H1 (cell line): ENCODE measurements around the gene PDZD2. TPM values are rescaled to one million over a fixed set of nuclear protein-coding genes. Genes with fewer than 3 reads are reported as not detected.

ENCODE experiments used
- CTCF ChIA-PET: fragments of 300-600 bp; sonication (Branson Sonifier 250); formaldehyde crosslinking; loops from one replicate; lab custom pipeline; 2021; ENCODE audit not compliant: partially characterized antibody; lab: Charles Lee
- POLR2A ChIA-PET: fragments of 300-600 bp; sonication (Branson Sonifier 250); formaldehyde crosslinking; loops from one replicate; lab custom pipeline; 2021; ENCODE audit warnings: inconsistent platforms; ENCODE audit not compliant: partially characterized antibody; lab: Charles Lee
- DNase-seq, 2 experiments: peaks; one replicate each; pipeline versions ENCODE4 v3.0.0 to v3.0.0-alpha.2; 2010 to 2022; ENCODE audit warnings: low spot score in 2 of 2, low read depth in 1 of 2, mixed read lengths in 1 of 2
- FAIRE-seq: peaks from 2 replicates; lab custom pipeline; 2011; peaks lifted over from hg19 to GRCh38; lab: Jason Lieb, UNC
- H2AFZ ChIP-seq: 2 replicates; pipeline ENCODE4 v1.8.1; 2012; ENCODE audit warnings: low read length, inconsistent platforms
- H2AK5ac ChIP-seq: 2 replicates; pipeline ENCODE4 v1.6.1; 2013; ENCODE audit warnings: low read depth, low read length
- H2BK120ac ChIP-seq: replicated peaks from 2 replicates; pipeline ENCODE3; 2013; ENCODE audit warnings: low read depth, low read length, inconsistent platforms
- H2BK12ac ChIP-seq: 2 replicates; pipeline ENCODE4 v1.6.1; 2013; ENCODE audit warnings: low read depth, low read length
- H2BK15ac ChIP-seq: 2 replicates; pipeline ENCODE4 v1.6.1; 2013; ENCODE audit warnings: low read length
- H2BK20ac ChIP-seq: 2 replicates; pipeline ENCODE4 v1.6.1; 2013; ENCODE audit warnings: low read length
- H2BK5ac ChIP-seq: 2 replicates; pipeline ENCODE4 v1.6.1; 2013; ENCODE audit warnings: low read depth, low read length
- H3K14ac ChIP-seq: 2 replicates; pipeline ENCODE4 v1.6.1; 2013; ENCODE audit warnings: inconsistent platforms; ENCODE audit not compliant: insufficient read length
- H3K18ac ChIP-seq: 2 replicates; pipeline ENCODE4 v1.6.1; 2013; ENCODE audit warnings: low read length; ENCODE audit errors: extremely low read depth
- H3K23ac ChIP-seq: 2 replicates; pipeline ENCODE4 v1.6.1; 2013; ENCODE audit warnings: inconsistent platforms; ENCODE audit not compliant: insufficient read length
- H3K23me2 ChIP-seq: 2 replicates; pipeline ENCODE4 v1.6.1; 2013; ENCODE audit warnings: low read depth, low read length
- H3K27ac ChIP-seq: 2 replicates; pipeline ENCODE4 v1.6.1; 2011; ENCODE audit warnings: low read depth, low read length, inconsistent platforms
- H3K27me3 ChIP-seq, 4 experiments: replicated peaks in 1 of 4; 1 replicate in 1 of 4; 2 replicates in 3 of 4; pipeline versions ENCODE4 v1.6.1 to v1.8.1; 2011 to 2013; ENCODE audit warnings: low read length in 3 of 4, mild to moderate bottlenecking in 3 of 4, inconsistent platforms in 2 of 4, mixed read lengths in 2 of 4, moderate library complexity in 1 of 4; ENCODE audit not compliant: control insufficient read depth in 3 of 4, insufficient read depth in 3 of 4; ENCODE audit errors: extremely low read depth in 1 of 4
- H3K36me3 ChIP-seq, 4 experiments: 2 replicates each; pipeline versions ENCODE4 v1.6.1 to v1.8.1; 2011 to 2013; ENCODE audit warnings: mild to moderate bottlenecking in 4 of 4, low read length in 3 of 4, moderate library complexity in 2 of 4, control low read depth in 1 of 4, inconsistent platforms in 1 of 4; ENCODE audit not compliant: insufficient read depth in 4 of 4, control insufficient read depth in 2 of 4
- H3K4ac ChIP-seq: replicated peaks from 2 replicates; pipeline ENCODE3; 2013; ENCODE audit warnings: low read length, low read depth, mixed read lengths, inconsistent platforms; ENCODE audit not compliant: insufficient read length
- H3K4me1 ChIP-seq, 4 experiments: replicated peaks in 1 of 4; 1 replicate in 1 of 4; 2 replicates in 3 of 4; pipeline versions ENCODE4 v1.6.1 to v1.8.1; 2011 to 2013; ENCODE audit warnings: low read length in 3 of 4, inconsistent platforms in 2 of 4, mixed read lengths in 1 of 4; ENCODE audit not compliant: insufficient read depth in 4 of 4, control insufficient read depth in 3 of 4
- H3K4me2 ChIP-seq, 2 experiments: 2 replicates each; pipeline versions ENCODE4 v1.6.1 to v1.8.1; 2011 to 2013; ENCODE audit warnings: low read depth in 2 of 2, low read length in 2 of 2, control low read depth in 1 of 2, inconsistent platforms in 1 of 2, mild to moderate bottlenecking in 1 of 2; ENCODE audit not compliant: insufficient read depth in 1 of 2
- H3K4me3 ChIP-seq, 4 experiments: fragments of 200-600, 300-600 bp in 1 of 4; sonication (generic), shearing (Covaris generic), sonication (Bioruptor Twin) in 1 of 4; 2 replicates each; pipeline versions ENCODE4 v1.5.1 to v1.8.1; 2011 to 2016; ENCODE audit warnings: low read length in 4 of 4, low read depth in 3 of 4, control low read depth in 2 of 4, inconsistent platforms in 2 of 4, mild to moderate bottlenecking in 2 of 4, mixed read lengths in 1 of 4, moderate library complexity in 1 of 4; ENCODE audit not compliant: insufficient read depth in 2 of 4; ENCODE audit errors: extremely low read depth in 1 of 4
- H3K56ac ChIP-seq: replicated peaks from 2 replicates; pipeline ENCODE3; 2013; ENCODE audit warnings: low read depth, mild to moderate bottlenecking, mixed read lengths, low read length, inconsistent platforms; ENCODE audit not compliant: insufficient read length
- H3K79me1 ChIP-seq: 2 replicates; pipeline ENCODE4 v1.6.1; 2013; ENCODE audit warnings: low read depth, low read length, control low read depth
- H3K79me2 ChIP-seq, 2 experiments: 2 replicates each; pipeline versions ENCODE4 v1.6.1 to v1.8.1; 2012 to 2013; ENCODE audit warnings: low read length in 2 of 2, mild to moderate bottlenecking in 2 of 2, inconsistent platforms in 1 of 2; ENCODE audit not compliant: insufficient read depth in 2 of 2, control insufficient read depth in 1 of 2
- H3K9ac ChIP-seq, 4 experiments: replicated peaks in 1 of 4; 1 replicate in 1 of 4; 2 replicates in 3 of 4; pipeline versions ENCODE4 v1.6.1 to v1.8.1; 2011 to 2013; ENCODE audit warnings: low read depth in 3 of 4, low read length in 3 of 4, control low read depth in 2 of 4, mild to moderate bottlenecking in 2 of 4, moderate library complexity in 2 of 4, inconsistent platforms in 1 of 4; ENCODE audit errors: extremely low read depth in 1 of 4
- H3K9me3 ChIP-seq, 2 experiments: 2 replicates each; pipeline versions ENCODE4 v1.6.1 to v1.8.1; 2012 to 2013; ENCODE audit warnings: mild to moderate bottlenecking in 2 of 2, moderate library complexity in 2 of 2, control low read depth in 1 of 2, inconsistent platforms in 1 of 2, low read depth in 1 of 2, low read length in 1 of 2, mixed read lengths in 1 of 2; ENCODE audit not compliant: insufficient read depth in 2 of 2
- H4K20me1 ChIP-seq, 2 experiments: replicated peaks in 1 of 2; 2 replicates each; pipeline versions ENCODE3 to v1.8.1; 2011 to 2013; ENCODE audit warnings: inconsistent platforms in 2 of 2, low read length in 2 of 2, mild to moderate bottlenecking in 1 of 2; ENCODE audit not compliant: insufficient read depth in 2 of 2, control insufficient read depth in 1 of 2
- H4K5ac ChIP-seq: 2 replicates; pipeline ENCODE4 v1.6.1; 2013; ENCODE audit warnings: low read length, low read depth, mixed read lengths, inconsistent platforms; ENCODE audit not compliant: insufficient read length
- H4K8ac ChIP-seq: 2 replicates; pipeline ENCODE4 v1.8.0; 2013; ENCODE audit warnings: mild to moderate bottlenecking, moderate library complexity, low read length, inconsistent platforms; ENCODE audit not compliant: insufficient read depth; ENCODE audit errors: extremely low read depth
- H4K91ac ChIP-seq: replicated peaks from 2 replicates; pipeline ENCODE3; 2013; ENCODE audit warnings: low read length, mixed read lengths, inconsistent platforms; ENCODE audit not compliant: insufficient read length
- BACH1 ChIP-seq: IDR thresholded peaks from 2 replicates; pipeline ENCODE4 v1.6.1; 2012; ENCODE audit warnings: low read length, improper control_type of control experiment
- BRCA1 ChIP-seq: IDR thresholded peaks from 2 replicates; pipeline ENCODE4 v1.6.1; 2012; ENCODE audit warnings: low read depth, low read length, improper control_type of control experiment
- CBX5 ChIP-seq: fragments of 300-800, 300-1000 bp; sonication (generic); IDR thresholded peaks from 2 replicates; pipeline ENCODE4 v1.7.1; 2016; ENCODE audit warnings: antibody characterized with exemption, low read length, low read depth
- CHD2 ChIP-seq: IDR thresholded peaks from 2 replicates; pipeline ENCODE4 v1.6.1; 2012; ENCODE audit warnings: low read length, improper control_type of control experiment
- EGR1 ChIP-seq: IDR thresholded peaks from 2 replicates; pipeline ENCODE4 v1.6.1; 2011; ENCODE audit warnings: low read depth, low read length, borderline replicate concordance
- GABPA ChIP-seq: IDR thresholded peaks from 2 replicates; pipeline ENCODE4 v1.6.1; 2011; ENCODE audit warnings: mild to moderate bottlenecking, low read length, moderate library complexity, borderline replicate concordance; ENCODE audit not compliant: insufficient read depth
- GTF2F1 ChIP-seq: IDR thresholded peaks from 2 replicates; pipeline ENCODE4 v1.6.1; 2012; ENCODE audit warnings: low read depth, low read length, improper control_type of control experiment, borderline replicate concordance
- KDM1A ChIP-seq: fragments of 200-600, 300-600 bp; sonication (generic); IDR thresholded peaks from 2 replicates; pipeline ENCODE4 v1.7.1; 2016; ENCODE audit warnings: mild to moderate bottlenecking, low read length, borderline replicate concordance
- KDM4A ChIP-seq: IDR thresholded peaks from one replicate; pipeline ENCODE4 v1.7.1; 2012; ENCODE audit warnings: low read depth, mild to moderate bottlenecking, moderate library complexity, low read length, inconsistent platforms; ENCODE audit not compliant: severe bottlenecking
- SIRT6 ChIP-seq: IDR thresholded peaks from one replicate; pipeline ENCODE4 v1.7.1; 2012; ENCODE audit warnings: low read length, inconsistent platforms
- SP2 ChIP-seq: IDR thresholded peaks from 2 replicates; pipeline ENCODE4 v1.6.1; 2012; ENCODE audit warnings: mild to moderate bottlenecking, low read length, inconsistent platforms
- WGBS, 2 experiments: shearing (Covaris generic) in 1 of 2; methylation state at CpG; one replicate each; pipeline versions ENCODE4 v1.1.6 to v1.1.7; 2013 to 2015; ENCODE audit warnings: low lambda C conversion rate in 2 of 2, mixed read lengths in 2 of 2, inconsistent platforms in 1 of 2, low coverage in 1 of 2, missing lambda C conversion rate in 1 of 2; ENCODE audit not compliant: insufficient replicate concordance in 2 of 2, insufficient coverage in 1 of 2, insufficient read length in 1 of 2; ENCODE audit errors: extremely low coverage in 1 of 2, missing lambda C conversion rate in 1 of 2; 5-methylcytosine and 5-hydroxymethylcytosine counted together
- polyA plus RNA-seq, 7 experiments: library from polyadenylated mRNA; depleted of rRNA in 3 of 7; stranded (reverse) in 5 of 7; unstranded in 2 of 7; fragments of >200 nt in 5 of 7; fragments of 200-250 nt in 2 of 7; gene quantifications; 1 replicate in 5 of 7; 2 replicates in 1 of 7; 4 replicates in 1 of 7; pipeline versions ENCODE4 v1.2.1 to v1.2.3, GENCODE V29; 2011 to 2013; ENCODE audit warnings: missing spikeins in 2 of 7, mixed read lengths in 2 of 7
- total RNA-seq: library from RNA; stranded (reverse); fragmentation: NEBNext Ultra II Directional; extraction: Animal tissue kit (Norgen Biotek cat#: 25700); gene quantifications from 2 replicates; pipeline ENCODE4 v1.2.1, GENCODE V29; 2021
- TF ChIP-seq, protein P1 (sequence below): IDR thresholded peaks from 2 replicates; pipeline ENCODE4 v1.6.1; 2012; ENCODE audit warnings: inconsistent platforms

The PDZD2 gene
- total and polyA plus RNA-seq, 2 of the 8 experiments (the other 6 are each of a cell fraction or from before 2014, with no cell fraction given): 1.2 to 6.8 TPM

DNA sequence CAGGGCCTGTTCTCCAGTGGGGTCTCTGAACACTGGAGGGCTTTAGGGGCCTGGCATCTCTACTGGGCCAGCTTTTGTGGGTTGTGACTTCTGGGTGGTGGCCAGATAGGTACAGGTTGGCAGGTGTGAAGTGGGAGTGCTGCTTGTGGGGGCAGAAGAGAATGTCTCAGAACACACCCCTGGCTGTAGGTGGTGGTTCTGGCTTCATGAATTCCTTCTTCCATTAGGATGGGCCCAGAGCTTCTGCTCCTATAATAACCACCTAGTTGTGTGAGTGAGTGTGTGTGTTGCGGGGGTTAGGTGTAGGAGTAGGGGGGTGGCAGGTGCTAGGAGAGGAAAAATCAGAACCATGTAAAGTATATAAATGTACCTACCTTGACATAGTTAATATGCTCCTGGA, 1.6 kb downstream of the PDZD2 start:
- H3K4me3 ChIP-seq: peak overlapping the region in 2 of 4 experiments; percentile 61 to 82; a peak in 4 of 8 replicates
- H3K36me3 ChIP-seq: no peaks in the 10 kb centered on the region
- no peak overlapping the region; the same call in 1 of the 2 replicates for H4K8ac ChIP-seq
- DNase-seq (no peak), FAIRE-seq (no peak)
- no peaks in the 10 kb centered on the region for H3K79me2 ChIP-seq
- H2BK15ac ChIP-seq: no peak overlapping the region
- H3K23me2 ChIP-seq: peaks cover 8% of the 10 kb centered on the region
- H3K79me1 ChIP-seq: no peaks in the 10 kb centered on the region
- H4K91ac ChIP-seq: no peak overlapping the region
- H2BK12ac ChIP-seq: no peak overlapping the region
- H2BK120ac ChIP-seq: no peak overlapping the region
- no peak overlapping the region for H2BK5ac ChIP-seq
- no peak overlapping the region for H3K14ac ChIP-seq
- WGBS, 2 experiments: 76% methylated on average over 1 of the region's 1 CpG; no CpG with 5 or more reads in 1 of the 2 experiments
- H3K56ac ChIP-seq: no peak overlapping the region
- H3K4me1 ChIP-seq: peaks cover 0 to 14% (median 5%) of the 10 kb centered on the region in 4 experiments; a peak in 4 of 7 replicates
- H2AK5ac ChIP-seq: no peak overlapping the region
- ChIA-PET POLR2A (interaction anchor here (0.6 to 1.0 kb wide), 2 partner anchors 16 to 48 kb away, joined by 3 read pairs; no protein-coding TSS in a partner anchor), CTCF (interaction anchor here (0.7 to 3.6 kb wide), 8 partner anchors 11 to 171 kb away, joined by 3 to 20 read pairs (median 5); no protein-coding TSS in a partner anchor)
- H3K27me3 ChIP-seq: peaks cover 2 to 22% (median 15%) of the 10 kb centered on the region in 4 experiments; a peak in 6 of 7 replicates
- H3K9ac ChIP-seq: no peak overlapping the region
- H3K23ac ChIP-seq: no peak overlapping the region
- H4K5ac ChIP-seq: no peak overlapping the region
- H3K9me3 ChIP-seq: no peaks in the 10 kb centered on the region
- no peak overlapping the region for H3K18ac ChIP-seq
- H3K4me2 ChIP-seq: peak overlapping the region; percentile 86 to 89
- no peak overlapping the region for H2AFZ ChIP-seq
- H4K20me1 ChIP-seq: peaks cover 2 to 4% of the 10 kb centered on the region in 2 experiments
- H3K27ac ChIP-seq: no peak overlapping the region
- no peak overlapping the region for H3K4ac ChIP-seq
- H2BK20ac ChIP-seq: no peak overlapping the region
- no peak for TF ChIP-seq KDM1A
- TF ChIP-seq CHD2: no peak
- TF ChIP-seq SIRT6: no peak
- no peak for TF ChIP-seq GABPA
- TF ChIP-seq BRCA1: no peak
- TF ChIP-seq SP2: no peak
- TF ChIP-seq CBX5: no peak
- TF ChIP-seq KDM4A: no peak
- no peak for TF ChIP-seq EGR1
- no peak for TF ChIP-seq GTF2F1
- TF ChIP-seq, protein P1, sequence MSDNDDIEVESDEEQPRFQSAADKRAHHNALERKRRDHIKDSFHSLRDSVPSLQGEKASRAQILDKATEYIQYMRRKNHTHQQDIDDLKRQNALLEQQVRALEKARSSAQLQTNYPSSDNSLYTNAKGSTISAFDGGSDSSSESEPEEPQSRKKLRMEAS: no peak
- TF ChIP-seq BACH1: no peak
